HG03575 (cell line): Measurements from ENCODE around the gene PPP1R2.

ENCODE experiments used
- ATAC-seq: cut with Tn5 transposase; IDR thresholded peaks from one replicate; pipeline ENCODE4 v1.9.1; 2021; ENCODE audit not compliant: unreplicated experiment, insufficient number of reproducible peaks, low FRiP score; ENCODE audit errors: extremely low read depth

The PPP1R2 gene

GRCh38 chr3:195570344-195570743, 27.2 kb upstream of the PPP1R2 start:
- ATAC-seq = no peak

GRCh38 chr3:195568630-195569029, 25.5 kb upstream of the PPP1R2 start:
- no peak for ATAC-seq

GRCh38 chr3:195566797-195567196, 23.7 kb upstream of the PPP1R2 start:
- no peak for ATAC-seq

GRCh38 chr3:195565716-195566115, 22.6 kb upstream of the PPP1R2 start:
- ATAC-seq = no peak

- ATAC-seq = no peak
These were observed 20.2 kb upstream of the PPP1R2 start for GRCh38 chr3:195563317-195563716.

GRCh38 chr3:195559723-195560409, 16.7 kb upstream of the PPP1R2 start:
- no peak for ATAC-seq

- ATAC-seq = no peak
These were observed 15.5 kb upstream of the PPP1R2 start for GRCh38 chr3:195558602-195559001.

GRCh38 chr3:195557322-195557721, 14.2 kb upstream of the PPP1R2 start:
- no peak for ATAC-seq

- no peak for ATAC-seq
These were observed 13.3 kb upstream of the PPP1R2 start for GRCh38 chr3:195556390-195556789.

- no peak for ATAC-seq
These were observed 12.0 kb upstream of the PPP1R2 start for GRCh38 chr3:195555110-195555509.

- ATAC-seq = no peak
These were observed 11.3 kb upstream of the PPP1R2 start for GRCh38 chr3:195554458-195554857.

GRCh38 chr3:195553268-195553667, 10.1 kb upstream of the PPP1R2 start:
- ATAC-seq = no peak

GRCh38 chr3:195551381-195551978, 8.4 kb upstream of the PPP1R2 start:
- no peak for ATAC-seq

- no peak for ATAC-seq
These were observed 7.6 kb upstream of the PPP1R2 start for GRCh38 chr3:195550723-195551122.

- peak; percentile 35 for ATAC-seq
These were observed 6.9 kb upstream of the PPP1R2 start for GRCh38 chr3:195549931-195550519.

- ATAC-seq = no peak
These were observed 5.9 kb upstream of the PPP1R2 start for GRCh38 chr3:195548987-195549386.

- ATAC-seq = no peak
These were observed 5.4 kb upstream of the PPP1R2 start for GRCh38 chr3:195548501-195548900.

- ATAC-seq = no peak
These were observed 4.9 kb upstream of the PPP1R2 start for GRCh38 chr3:195548006-195548405.

- ATAC-seq = no peak
These were observed 3.0 kb upstream of the PPP1R2 start for GRCh38 chr3:195546130-195546560.

- no peak for ATAC-seq
These were observed 1.5 kb upstream of the PPP1R2 start for GRCh38 chr3:195544634-195545033.

- ATAC-seq = no peak
These were observed 1.1 kb upstream of the PPP1R2 start for GRCh38 chr3:195544230-195544536.
